ENCODE measurements around the gene EXOSC10.

Gene EXOSC10

DNA sequence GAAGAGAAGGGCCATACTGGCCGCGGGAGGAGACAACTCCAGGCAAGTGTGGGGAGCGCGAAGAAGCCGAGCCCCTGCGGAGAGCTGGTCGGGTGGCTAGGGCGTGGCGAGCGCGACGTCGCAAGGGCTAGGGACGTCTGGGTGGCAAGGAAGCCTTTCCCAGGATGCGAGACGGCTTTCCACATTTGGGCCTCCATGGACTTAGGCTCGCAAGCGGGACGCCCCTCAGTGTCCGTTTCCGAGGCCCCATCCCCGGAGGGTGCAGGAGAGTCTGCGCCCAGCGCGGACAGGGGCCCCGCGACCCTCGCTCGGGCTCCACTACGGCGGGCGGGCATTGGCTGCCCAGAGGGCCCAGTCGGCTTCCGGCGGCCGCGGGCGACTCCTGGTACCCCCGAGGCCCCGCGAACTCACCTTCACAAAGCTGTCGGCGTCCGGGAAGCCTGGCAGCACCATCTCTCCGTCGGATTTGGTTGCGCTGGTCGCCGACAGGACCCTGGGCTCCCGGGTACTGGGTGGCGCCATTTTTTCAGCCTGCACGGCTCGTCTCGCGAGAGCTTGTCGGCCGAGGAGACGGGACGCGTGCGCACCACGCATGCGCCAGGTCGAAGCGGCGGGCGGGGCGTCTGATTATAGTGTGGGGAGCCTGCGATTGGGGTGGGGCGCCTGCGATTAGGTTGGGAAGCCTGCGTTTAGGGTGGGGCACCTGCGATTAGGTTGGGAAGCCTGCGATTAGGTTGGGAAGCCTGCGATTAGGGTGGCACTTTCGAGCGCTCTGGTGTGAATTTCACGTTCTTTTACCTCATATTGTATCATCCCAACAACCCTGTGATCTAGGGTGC lies at the start of gene EXOSC10:
Gene EXOSC10 (minus strand): TSS at position 560 of the 839 bp plus-strand sequence. CDS start 38 bp downstream, at position 522.
- peak; percentile 93 for DNase-seq

DNA sequence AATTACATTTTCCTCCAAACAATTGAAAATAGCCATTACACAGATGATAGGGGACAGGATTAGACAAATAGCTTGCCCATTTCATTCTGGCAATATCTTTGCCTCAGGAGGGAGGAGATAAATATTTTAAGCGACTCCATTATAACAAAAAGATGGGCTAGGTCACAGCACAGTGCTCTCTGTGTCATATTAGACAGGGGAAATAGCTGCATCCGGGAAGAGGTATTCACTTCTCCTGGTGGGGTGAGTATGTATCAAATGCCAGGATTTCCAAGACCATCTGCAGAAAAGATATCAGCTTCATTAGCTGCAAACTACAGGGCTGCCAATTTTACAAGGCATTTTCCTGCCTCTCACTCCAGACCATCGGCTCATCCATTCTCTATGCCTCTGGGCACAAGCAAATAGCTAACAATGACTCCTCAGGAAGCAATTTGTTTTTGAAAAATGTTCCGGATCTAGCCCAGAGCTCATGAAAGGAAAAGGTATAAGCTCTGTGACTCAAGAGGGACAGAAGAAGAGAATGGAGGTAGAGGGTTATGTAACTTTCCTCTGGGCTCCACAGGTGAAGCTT lies 47.6 kb upstream of the EXOSC10 start:
- no peak for DNase-seq

DNA sequence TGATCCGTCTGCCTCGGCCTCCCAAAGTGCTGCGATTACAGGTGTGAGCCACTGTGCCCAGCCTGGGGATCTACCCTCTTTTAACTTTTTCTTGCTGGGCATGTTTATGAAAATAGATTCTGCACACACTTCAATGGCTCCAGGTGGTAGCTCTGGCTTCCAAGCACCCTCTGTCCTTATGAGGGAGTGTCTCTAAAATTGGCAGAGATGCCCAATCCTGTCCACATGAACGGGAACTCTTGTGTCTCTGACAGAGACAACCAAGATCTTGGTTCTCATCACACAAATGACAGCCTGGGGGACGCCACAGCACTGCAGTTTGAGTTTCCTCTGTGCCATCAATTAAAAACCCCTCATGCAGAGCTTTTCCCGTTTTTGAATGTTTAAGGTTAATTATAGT lies 46.1 kb upstream of the EXOSC10 start:
- no peak for DNase-seq

GRCh38 chr1:11144570-11145256 lies 45.0 kb upstream of the EXOSC10 start:
- no peak for DNase-seq

DNA sequence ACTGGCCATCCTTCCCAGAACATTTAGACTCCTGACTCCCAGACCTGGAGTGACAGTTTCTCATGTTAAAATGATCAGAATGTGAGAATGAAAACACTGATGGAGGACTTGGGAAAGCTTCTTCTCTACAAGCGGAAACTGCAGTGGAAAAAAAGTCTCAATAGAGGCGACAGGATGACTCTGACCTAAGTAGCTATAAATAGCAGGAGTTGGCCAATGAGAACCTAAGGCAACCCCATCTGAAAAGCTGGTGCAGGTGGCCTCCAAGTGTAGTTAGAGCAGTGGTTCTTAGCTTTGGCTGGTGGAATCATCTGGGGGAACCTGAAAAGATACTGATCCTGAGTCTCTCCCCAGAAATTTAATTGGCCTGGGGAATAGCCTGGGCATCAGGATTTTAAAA lies 44.2 kb upstream of the EXOSC10 start:
- no peak for DNase-seq

GRCh38 chr1:11143401-11143800 lies 43.7 kb upstream of the EXOSC10 start:
- DNase-seq = no peak

DNA sequence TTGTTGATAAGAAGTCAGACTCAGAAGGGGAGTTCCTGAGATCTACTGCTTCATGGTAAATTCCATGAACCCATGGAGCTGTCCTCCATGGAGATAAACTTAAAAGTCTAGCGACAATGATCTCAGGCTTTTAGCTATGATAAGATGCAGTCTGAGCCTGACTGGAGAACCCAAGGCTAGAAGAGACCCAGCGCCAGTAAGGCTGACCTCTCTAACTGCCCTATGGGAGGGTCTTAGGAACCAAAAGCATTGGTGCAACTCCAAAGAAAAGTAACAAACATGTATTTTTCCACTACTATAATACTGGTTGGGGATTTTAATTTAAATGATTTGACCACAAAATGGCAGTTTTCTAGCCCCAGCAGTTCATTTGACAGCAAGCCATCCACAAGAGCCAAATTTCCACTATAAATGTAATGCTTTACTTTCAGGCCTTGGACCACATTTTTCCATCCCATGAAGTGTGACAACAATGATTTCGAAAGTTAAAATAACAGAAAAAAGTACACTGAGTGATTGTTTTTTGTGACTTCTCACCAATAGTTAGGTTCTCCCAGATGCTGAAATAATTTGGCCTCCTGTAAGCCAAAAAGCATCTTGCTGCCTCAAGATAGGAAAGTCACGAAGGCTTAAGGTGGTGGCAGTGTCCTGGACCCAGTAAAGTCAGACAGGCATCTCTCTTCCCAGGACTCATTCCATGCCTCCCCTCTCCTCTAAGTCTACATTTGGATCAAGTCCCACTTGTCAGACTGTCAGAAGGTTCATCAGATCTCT lies 43.1 kb upstream of the EXOSC10 start:
- DNase-seq = no peak

GRCh38 chr1:11138952-11139351 lies 39.3 kb upstream of the EXOSC10 start:
- no peak for DNase-seq

- DNase-seq = no peak
Observed at GRCh38 chr1:11138029-11138428, 38.4 kb upstream of the EXOSC10 start.

DNA sequence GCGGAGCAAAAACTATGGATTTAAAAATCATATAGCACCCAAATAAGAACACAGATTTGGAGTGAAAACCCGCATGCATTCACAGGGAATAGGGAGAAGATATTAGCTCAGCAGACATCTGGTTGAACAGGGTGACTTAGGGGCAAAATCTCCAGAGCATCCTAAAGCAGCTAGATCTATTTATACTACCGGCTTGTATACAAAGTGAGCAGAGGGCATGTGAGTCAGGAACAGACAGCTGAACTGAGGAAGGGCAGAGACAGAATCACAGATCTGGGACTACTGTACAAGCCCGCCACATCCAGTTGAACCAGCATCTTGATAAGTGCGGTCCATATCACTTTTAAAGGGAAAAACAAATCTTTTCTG lies 35.2 kb upstream of the EXOSC10 start:
- no peak for DNase-seq

- DNase-seq = no peak
Observed at GRCh38 chr1:11134251-11134897, 34.7 kb upstream of the EXOSC10 start.

- no peak for DNase-seq
Observed at GRCh38 chr1:11132563-11133293, 33.1 kb upstream of the EXOSC10 start.

GRCh38 chr1:11131816-11132215 lies 32.1 kb upstream of the EXOSC10 start:
- no peak for DNase-seq

GRCh38 chr1:11130406-11130805 lies 30.7 kb upstream of the EXOSC10 start:
- no peak for DNase-seq

DNA sequence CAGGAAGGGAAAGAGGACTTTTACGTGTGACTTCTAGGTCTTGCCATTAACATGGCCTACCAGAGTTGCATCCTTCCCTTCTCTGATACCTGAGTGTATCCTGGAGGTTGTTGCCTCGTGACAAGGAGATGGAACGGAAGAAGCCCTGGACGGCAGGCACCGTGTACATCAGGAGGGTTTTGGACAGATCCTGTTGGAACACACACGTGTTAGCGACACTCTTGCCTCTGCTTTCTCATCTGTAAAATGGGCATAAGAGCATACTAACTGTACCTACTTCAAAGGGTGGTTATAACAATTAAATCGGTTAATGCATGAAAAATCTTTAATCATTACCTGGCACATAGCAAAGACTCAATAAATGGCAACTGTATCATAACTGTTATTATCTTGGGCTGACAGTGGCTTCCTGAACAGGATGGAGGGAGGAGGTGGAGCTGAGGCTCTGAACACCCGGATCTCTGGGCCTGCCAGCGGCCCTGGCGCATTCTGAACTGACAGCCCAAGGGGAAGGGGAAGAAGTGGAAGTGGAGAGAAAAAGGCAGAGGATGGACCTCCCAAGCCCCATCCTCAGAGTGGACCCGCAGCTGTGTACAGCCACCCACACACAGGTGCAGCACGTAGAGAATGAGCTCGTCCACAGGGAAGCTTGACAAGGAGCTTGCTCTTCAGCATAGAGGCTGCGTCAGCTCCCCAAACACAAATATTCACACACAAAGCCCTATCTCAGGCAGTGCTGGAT lies 30.2 kb upstream of the EXOSC10 start:
- DNase-seq = no peak

GRCh38 chr1:11126569-11126968 lies 26.9 kb upstream of the EXOSC10 start:
- no peak for DNase-seq

GRCh38 chr1:11125931-11126330 lies 26.3 kb upstream of the EXOSC10 start:
- DNase-seq = no peak

GRCh38 chr1:11124965-11125364 lies 25.3 kb upstream of the EXOSC10 start:
- DNase-seq = no peak

- no peak for DNase-seq
Observed at GRCh38 chr1:11116318-11116717, 16.6 kb upstream of the EXOSC10 start.

- no peak for DNase-seq
Observed at GRCh38 chr1:11114966-11115365, 15.3 kb upstream of the EXOSC10 start.

DNA sequence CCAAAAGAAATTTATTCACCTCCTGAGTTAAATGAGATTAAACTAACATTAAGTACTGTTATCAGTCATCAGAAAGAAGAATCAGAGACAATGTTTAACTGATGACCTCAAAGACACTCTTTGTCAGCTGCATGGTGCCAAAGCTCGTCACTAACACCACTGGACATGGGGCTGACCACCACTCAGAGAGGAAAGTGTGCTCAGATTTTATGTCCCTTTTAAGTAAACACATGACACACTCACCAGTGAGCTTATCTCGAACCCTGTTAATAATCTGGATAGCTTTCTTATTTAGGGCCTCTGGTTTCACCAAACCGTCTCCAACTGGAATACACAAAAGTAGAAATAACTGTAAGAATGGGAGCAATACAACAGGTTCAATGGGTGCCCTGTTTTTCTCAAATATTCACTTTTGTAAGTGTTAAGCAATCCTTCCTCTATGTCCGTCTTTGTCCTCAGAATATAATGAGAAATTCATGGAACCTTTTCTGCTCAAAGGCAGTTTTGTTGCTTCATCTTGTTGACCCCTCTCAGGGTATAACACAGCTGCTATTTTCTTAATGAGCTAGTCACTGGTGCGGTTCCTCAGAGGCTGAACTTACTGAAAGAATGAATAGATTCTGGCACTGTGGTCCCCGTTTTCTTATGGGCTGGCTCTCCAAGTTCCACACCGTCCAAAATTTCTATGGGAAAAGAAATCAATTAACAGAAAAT lies 9.5 kb upstream of the EXOSC10 start:
- no peak for DNase-seq
